Liver (tissue), 3 donors: ENCODE results near the gene TMBIM6.

Experiments used
- RAD21 ChIP-seq, 2 donors: IDR thresholded peaks; 2 replicates each; pipeline ENCODE4 v1.6.1; 2016; ENCODE audit warnings: antibody characterized with exemption in 2 of 2, mild to moderate bottlenecking in 2 of 2
- REST ChIP-seq: IDR thresholded peaks from 2 replicates; pipeline ENCODE4 v1.6.1; 2016; ENCODE audit warnings: antibody characterized with exemption, mild to moderate bottlenecking
- TAF1 ChIP-seq: conservative IDR thresholded peaks from 2 replicates; pipeline ENCODE4 v1.6.1; 2016; ENCODE audit warnings: antibody characterized with exemption, mild to moderate bottlenecking
- TF ChIP-seq, protein P1 (sequence below): fragments of 150-350 bp; IDR thresholded peaks from 2 replicates; pipeline ENCODE4 v1.5.1; 2017; ENCODE audit warnings: improper control_type of control experiment, low read depth, low read length; ENCODE audit not compliant: missing input control
- donor health status: healthy.
- donor health status: healthy.

DNA sequence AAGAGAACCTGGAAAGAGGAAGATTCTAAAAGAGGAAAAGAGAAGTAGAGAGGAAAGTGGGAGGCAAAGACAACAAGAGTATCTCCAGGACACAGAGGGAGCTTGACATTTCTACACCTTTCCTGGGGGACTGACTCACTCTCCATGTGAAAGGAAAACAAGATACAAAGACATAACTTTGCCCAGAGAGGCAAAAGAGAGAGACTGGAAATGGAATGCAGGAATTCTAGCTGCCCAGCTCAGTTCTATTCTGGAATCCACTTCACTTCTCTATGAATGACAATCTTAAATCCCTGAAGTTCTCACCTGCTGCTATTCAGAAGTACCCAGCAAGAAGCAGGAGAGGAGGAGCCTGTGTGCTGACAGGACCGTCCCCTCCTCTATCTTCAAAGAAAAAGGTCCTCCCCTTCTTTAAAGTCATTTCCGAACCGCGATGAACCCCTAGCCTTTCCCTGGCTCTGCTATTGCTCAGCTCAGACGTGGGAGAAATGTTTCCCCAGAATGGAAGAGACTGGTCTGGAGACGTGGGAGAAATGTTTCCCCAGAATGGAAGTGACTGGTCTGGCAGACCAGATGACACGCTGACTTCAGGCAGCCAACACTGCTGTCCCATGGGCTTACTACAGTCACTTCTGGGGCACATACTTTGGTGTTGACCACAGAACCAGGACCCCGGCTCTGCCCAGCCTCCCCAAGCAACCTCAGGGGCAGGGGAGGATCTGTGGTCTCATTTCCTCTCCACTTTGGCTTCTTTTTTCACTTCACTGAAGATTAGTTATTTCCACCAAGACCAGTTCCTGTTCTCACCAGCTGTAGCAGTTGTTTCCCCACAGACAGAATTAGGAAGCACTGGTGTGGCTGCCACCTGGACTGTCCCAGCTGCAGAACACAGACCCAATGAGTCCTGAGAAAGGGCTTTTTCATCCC is 42.5 kb upstream of the TMBIM6 start:
- TF ChIP-seq RAD21 (IDR thresholded peaks at IDR 0.05) = no peak
- TF ChIP-seq, protein P1, sequence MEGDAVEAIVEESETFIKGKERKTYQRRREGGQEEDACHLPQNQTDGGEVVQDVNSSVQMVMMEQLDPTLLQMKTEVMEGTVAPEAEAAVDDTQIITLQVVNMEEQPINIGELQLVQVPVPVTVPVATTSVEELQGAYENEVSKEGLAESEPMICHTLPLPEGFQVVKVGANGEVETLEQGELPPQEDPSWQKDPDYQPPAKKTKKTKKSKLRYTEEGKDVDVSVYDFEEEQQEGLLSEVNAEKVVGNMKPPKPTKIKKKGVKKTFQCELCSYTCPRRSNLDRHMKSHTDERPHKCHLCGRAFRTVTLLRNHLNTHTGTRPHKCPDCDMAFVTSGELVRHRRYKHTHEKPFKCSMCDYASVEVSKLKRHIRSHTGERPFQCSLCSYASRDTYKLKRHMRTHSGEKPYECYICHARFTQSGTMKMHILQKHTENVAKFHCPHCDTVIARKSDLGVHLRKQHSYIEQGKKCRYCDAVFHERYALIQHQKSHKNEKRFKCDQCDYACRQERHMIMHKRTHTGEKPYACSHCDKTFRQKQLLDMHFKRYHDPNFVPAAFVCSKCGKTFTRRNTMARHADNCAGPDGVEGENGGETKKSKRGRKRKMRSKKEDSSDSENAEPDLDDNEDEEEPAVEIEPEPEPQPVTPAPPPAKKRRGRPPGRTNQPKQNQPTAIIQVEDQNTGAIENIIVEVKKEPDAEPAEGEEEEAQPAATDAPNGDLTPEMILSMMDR = no peak
- TF ChIP-seq TAF1 = no peak
- no peak for TF ChIP-seq REST
